Pancreas (tissue), 10 donors: Measurements from ENCODE around the gene EHD4. TPM values are rescaled to one million over a fixed set of nuclear protein-coding genes. Genes with fewer than 3 reads are reported as not detected.

Source experiments
- ATAC-seq, 4 donors: fragments of 200-7000 bp; cut with Tn5 transposase; one replicate each; pipeline versions ENCODE4 v1.8.0 to v1.9.1; 2020; ENCODE audit warnings: mild to moderate bottlenecking in 4 of 4, moderate library complexity in 4 of 4
- DNase-seq, 6 donors: peaks; one replicate each; pipeline ENCODE4 v3.0.0-alpha.2; 2020
- FAIRE-seq: peaks from 2 replicates; lab custom pipeline; 2012; peaks lifted over from hg19 to GRCh38; lab: Jason Lieb, UNC
- H3K27ac ChIP-seq, 4 donors: fragments of 200-600 bp; sonication (generic); 1 replicate in 3 of 4; 2 replicates in 1 of 4; pipeline versions ENCODE4 v1.5.0 to v1.8.0; 2020
- H3K27me3 ChIP-seq, 4 donors: fragments of 200-600 bp; one replicate each; pipeline ENCODE4 v1.8.0; 2021
- H3K36me3 ChIP-seq, 3 donors: fragments of 200-600 bp; sonication (generic) in 1 of 3; one replicate each; pipeline versions ENCODE4 v1.5.0 to v1.8.0; 2020 to 2021
- H3K4me1 ChIP-seq, 3 donors: fragments of 200-600 bp; one replicate each; pipeline ENCODE4 v1.8.0; 2021
- H3K4me3 ChIP-seq, 4 donors: fragments of 200-600 bp; sonication (generic) in 2 of 4; one replicate each; pipeline versions ENCODE4 v1.5.0 to v1.8.0; 2020 to 2021
- H3K9me3 ChIP-seq, 4 donors: fragments of 200-600 bp; one replicate each; pipeline ENCODE4 v1.8.0; 2021
- WGBS, 2 donors: extraction: QIAGEN DNeasy Blood & Tissue Kit; methylation state at CpG; one replicate each; pipeline ENCODE4 v1.1.7; 2013; 5-methylcytosine and 5-hydroxymethylcytosine counted together
- intact Hi-C, 3 donors: fragments of 100-400 bp; cut with DNase I; formaldehyde crosslinking; loops; one replicate each; pipeline versions ENCODE4 v1.11.1 to v1.14.2; 2022
- polyA plus RNA-seq, 2 donors: library from polyadenylated mRNA; stranded (reverse); fragments of 200-250 nt; gene quantifications; one replicate each; pipeline ENCODE4 v1.2.3, GENCODE V29; 2013
- total RNA-seq, 6 donors: library from RNA; stranded (reverse); fragmentation: NEBNext Ultra II Directional in 4 of 6; extraction: Animal tissue kit (Norgen Biotek cat#: 25700) in 4 of 6; gene quantifications; one replicate each; pipeline versions ENCODE4 v1.2.1 to v1.2.4, GENCODE V29; 2021 to 2023
- TF ChIP-seq, protein P1 (sequence below), 4 donors: fragments of 200-600 bp; sonication (generic) in 3 of 4; IDR thresholded peaks; one replicate each; pipeline versions ENCODE4 v1.5.0 to v1.8.0; 2021; ENCODE audit warnings: antibody characterized with exemption in 4 of 4
- donor health status: healthy with polysubstance abuse.
- donor health status: DM: no; HTN: no; CAD: no; lungs with moderate emphysema.
- donor health status: DM: no; HTN: no; CAD: no.
- donor health status: control.
- donor health status: control.
- donor health status: Bipolar disorder and iron deficiency.
- donor health status: DM: yes; HTN: yes; CAD: no.
- donor health status: DM: no; HTN: no; CAD: no.
- donor health status: DM: no; HTN: no; CAD: no.
- donor health status: DM: yes; HTN: yes; CAD: no.

The EHD4 gene
- total and polyA plus RNA-seq, 8 donors = 8.1 to 22.8 (median 8.5) TPM

DNA sequence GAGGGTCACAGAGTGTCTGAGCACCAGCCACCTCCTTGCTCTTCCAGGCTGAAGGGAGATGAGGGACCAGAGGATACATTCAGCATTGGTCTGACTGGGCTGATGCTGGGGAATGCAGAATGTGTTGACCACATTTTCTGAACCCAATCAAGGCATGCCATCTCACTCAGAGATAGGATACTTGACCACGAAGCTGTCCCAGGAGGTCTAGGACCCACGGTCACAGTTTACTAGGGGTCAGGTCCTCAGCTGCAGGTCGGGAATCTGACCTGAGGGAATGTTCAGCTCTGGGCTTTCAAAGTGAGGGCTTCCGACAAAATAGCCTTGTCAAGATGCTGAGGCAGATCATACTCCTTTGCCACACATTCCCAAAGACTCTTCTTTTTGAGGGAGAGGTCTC, 28.9 kb upstream of the EHD4 start:
- ATAC-seq (no peak), DNase-seq (no peak), FAIRE-seq (no peak)
- no peaks in the 10 kb centered on the region for H3K4me1 ChIP-seq
- TF ChIP-seq, protein P1, sequence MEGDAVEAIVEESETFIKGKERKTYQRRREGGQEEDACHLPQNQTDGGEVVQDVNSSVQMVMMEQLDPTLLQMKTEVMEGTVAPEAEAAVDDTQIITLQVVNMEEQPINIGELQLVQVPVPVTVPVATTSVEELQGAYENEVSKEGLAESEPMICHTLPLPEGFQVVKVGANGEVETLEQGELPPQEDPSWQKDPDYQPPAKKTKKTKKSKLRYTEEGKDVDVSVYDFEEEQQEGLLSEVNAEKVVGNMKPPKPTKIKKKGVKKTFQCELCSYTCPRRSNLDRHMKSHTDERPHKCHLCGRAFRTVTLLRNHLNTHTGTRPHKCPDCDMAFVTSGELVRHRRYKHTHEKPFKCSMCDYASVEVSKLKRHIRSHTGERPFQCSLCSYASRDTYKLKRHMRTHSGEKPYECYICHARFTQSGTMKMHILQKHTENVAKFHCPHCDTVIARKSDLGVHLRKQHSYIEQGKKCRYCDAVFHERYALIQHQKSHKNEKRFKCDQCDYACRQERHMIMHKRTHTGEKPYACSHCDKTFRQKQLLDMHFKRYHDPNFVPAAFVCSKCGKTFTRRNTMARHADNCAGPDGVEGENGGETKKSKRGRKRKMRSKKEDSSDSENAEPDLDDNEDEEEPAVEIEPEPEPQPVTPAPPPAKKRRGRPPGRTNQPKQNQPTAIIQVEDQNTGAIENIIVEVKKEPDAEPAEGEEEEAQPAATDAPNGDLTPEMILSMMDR (IDR thresholded peaks at IDR 0.05) = no peak
- H3K27me3 ChIP-seq = no peaks in the 10 kb centered on the region
- no peak overlapping the region for H3K27ac ChIP-seq
- no peaks in the 10 kb centered on the region for H3K9me3 ChIP-seq
- no peaks in the 10 kb centered on the region for H3K36me3 ChIP-seq
- 75 to 82% methylated on average over 4 of the region's 4 CpGs for WGBS, 2 donors
- intact Hi-C loops = no loop called here
- no peak overlapping the region for H3K4me3 ChIP-seq

DNA sequence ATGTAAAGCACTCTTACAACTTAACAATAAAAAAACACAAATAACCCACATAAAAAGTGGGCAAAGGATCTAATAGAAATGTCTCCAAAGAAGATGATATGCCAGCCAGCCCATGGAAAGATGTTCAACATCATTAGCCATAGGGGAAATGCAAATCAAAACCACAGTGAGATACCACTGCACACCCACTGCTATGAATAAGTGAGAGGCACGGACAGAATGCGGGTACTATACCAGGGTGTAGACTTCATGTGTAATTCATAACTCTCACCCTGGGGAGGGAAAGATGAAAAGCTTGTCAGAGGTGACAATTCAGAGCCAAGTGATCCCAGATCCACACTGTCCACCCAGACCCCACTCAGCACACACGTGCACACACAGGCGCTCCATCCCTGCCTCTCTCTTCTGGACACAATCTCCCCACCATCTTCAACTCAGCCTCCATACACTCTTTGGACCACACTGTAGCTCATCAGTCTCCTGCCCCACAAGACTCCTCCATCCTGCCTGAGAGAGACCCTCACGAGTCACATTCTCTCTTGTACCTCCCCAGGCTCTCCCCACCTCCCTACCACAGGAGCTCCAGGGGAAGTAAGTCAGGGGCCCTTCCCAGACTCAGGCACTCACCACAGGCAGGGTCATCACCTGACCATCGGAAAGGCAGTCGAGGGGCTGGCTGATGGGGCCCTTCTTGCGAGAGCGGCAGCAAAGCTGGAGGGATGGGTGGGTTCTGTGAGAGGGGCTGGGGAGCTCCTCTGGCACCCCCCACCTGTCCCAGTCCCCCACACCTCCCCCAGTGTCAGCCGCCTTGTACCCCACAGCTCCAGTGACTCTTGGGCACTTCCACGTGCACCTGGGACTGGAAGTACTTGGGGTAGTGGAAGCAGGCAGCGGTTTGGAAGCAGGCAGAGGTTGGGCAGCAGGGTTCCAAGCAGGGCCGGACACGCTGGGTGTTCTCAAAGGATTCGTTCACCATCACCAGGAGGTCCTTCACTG, 27.2 kb upstream of the EHD4 start:
- intact Hi-C loops = loop anchor here in 1 of 3 donors (10.0 kb wide), 1 partner anchor 135 kb away; no protein-coding TSS in a partner anchor
- Histone ChIP-seq H3K4me3 (no peak overlapping the region), H3K4me1 (no peaks in the 10 kb centered on the region), H3K9me3 (no peaks in the 10 kb centered on the region), H3K27me3 (no peaks in the 10 kb centered on the region), H3K36me3 (no peaks in the 10 kb centered on the region), H3K27ac (no peak overlapping the region)
- peak in 1 of 6 donors; percentile 6 for DNase-seq
- no peak for ATAC-seq
- FAIRE-seq = no peak
- 82 to 86% methylated on average over 15 of the region's 15 CpGs for WGBS, 2 donors
- TF ChIP-seq, protein P1 (IDR thresholded peaks at IDR 0.05) = no peak

DNA sequence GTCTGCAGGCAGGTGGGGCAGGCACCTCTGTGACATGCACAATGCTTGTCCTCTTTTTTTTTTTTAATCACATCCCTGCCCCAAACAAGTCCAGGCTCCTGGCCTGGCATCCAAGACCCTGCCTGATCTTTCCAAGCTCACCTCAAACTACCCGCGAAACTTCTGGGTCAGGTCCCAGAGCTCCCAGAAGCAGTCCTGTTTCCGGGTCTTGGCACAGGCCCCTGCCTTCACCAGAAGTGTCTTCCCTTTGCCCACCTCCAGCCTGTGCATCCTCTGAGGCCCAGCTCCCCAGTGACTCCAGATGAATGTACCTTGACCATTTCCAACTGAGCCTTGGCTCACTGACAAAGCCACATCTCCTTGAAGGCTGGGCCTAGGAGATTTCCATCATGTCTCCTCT, 25.5 kb upstream of the EHD4 start:
- Histone ChIP-seq H3K4me1 (no peaks in the 10 kb centered on the region), H3K9me3 (no peaks in the 10 kb centered on the region), H3K4me3 (no peak overlapping the region), H3K36me3 (no peaks in the 10 kb centered on the region), H3K27me3 (no peaks in the 10 kb centered on the region), H3K27ac (no peak overlapping the region)
- ATAC-seq (no peak), FAIRE-seq (no peak), DNase-seq (peak in 1 of 6 donors; percentile 14)
- WGBS, 2 donors = 65% methylated on average over 3 of the region's 3 CpGs
- intact Hi-C loops = loop anchor here in 1 of 3 donors (10.0 kb wide), 1 partner anchor 137 kb away; no protein-coding TSS in a partner anchor
- TF ChIP-seq, protein P1 (IDR thresholded peaks at IDR 0.05) = no peak

DNA sequence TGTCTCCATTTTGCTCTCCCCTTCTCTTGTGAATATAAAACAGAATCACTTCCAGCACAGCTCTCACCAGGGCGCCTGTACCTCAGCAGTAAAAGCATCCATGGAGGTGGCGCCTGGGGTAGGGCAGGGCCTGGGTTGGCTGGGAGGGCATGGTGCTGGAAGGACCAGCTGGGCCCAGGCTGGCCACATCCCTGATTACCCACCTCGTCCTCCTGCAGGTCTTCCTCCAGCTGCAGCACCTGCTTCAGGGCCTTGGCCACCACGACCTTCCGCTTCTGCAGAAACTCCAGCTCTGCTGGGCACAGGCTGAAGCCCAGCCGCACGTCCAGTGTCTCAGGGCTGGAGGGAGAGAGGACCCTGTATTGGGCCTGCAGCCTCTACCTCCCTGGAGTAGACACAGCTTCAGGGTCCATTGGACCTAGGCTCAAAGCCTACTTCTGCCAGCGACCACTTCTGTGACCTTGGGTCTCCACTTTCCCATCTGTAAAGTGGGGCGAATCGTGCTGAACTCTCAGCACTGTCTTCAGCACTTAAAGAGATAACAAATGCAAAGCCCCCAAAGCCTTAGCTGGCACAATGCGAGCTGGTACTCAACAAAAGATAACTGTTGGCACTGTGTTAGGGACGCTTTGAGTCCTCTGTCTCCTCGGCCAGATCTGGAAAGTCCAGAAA, 24.7 kb upstream of the EHD4 start:
- Histone ChIP-seq H3K27ac (no peak overlapping the region), H3K4me1 (no peaks in the 10 kb centered on the region), H3K4me3 (no peak overlapping the region), H3K27me3 (no peaks in the 10 kb centered on the region), H3K36me3 (no peaks in the 10 kb centered on the region), H3K9me3 (no peaks in the 10 kb centered on the region)
- FAIRE-seq = no peak
- no peak for ATAC-seq
- DNase-seq = peak in 1 of 6 donors; percentile 45
- WGBS, 2 donors = 90 to 93% methylated on average over 13 of the region's 13 CpGs
- intact Hi-C loops = loop anchor here in 1 of 3 donors (10.0 kb wide), 1 partner anchor 138 kb away; no protein-coding TSS in a partner anchor
- TF ChIP-seq, protein P1 (IDR thresholded peaks at IDR 0.05) = no peak
